HG03097 (cell line): ENCODE data around the gene EXOC3L1.

Source experiments
- ATAC-seq: cut with Tn5 transposase; IDR thresholded peaks from one replicate; pipeline ENCODE4 v1.9.1; 2021; ENCODE audit not compliant: unreplicated experiment, low FRiP score

EXOC3L1 gene

GRCh38 chr16:67216612-67217490, 26.9 kb upstream of the EXOC3L1 start:
- no peak for ATAC-seq

GRCh38 chr16:67215706-67216105, 25.8 kb upstream of the EXOC3L1 start:
- ATAC-seq = no peak

GRCh38 chr16:67213197-67214019, 23.5 kb upstream of the EXOC3L1 start:
- no peak for ATAC-seq

GRCh38 chr16:67212766-67213165, 22.8 kb upstream of the EXOC3L1 start:
- no peak for ATAC-seq

- ATAC-seq = no peak
Observed at GRCh38 chr16:67211674-67212073, 21.7 kb upstream of the EXOC3L1 start.

- no peak for ATAC-seq
Observed at GRCh38 chr16:67210069-67210937, 20.4 kb upstream of the EXOC3L1 start.

GRCh38 chr16:67209565-67209964, 19.6 kb upstream of the EXOC3L1 start:
- no peak for ATAC-seq

- no peak for ATAC-seq
Observed at GRCh38 chr16:67208154-67208896, 18.4 kb upstream of the EXOC3L1 start.

- ATAC-seq = no peak
Observed at GRCh38 chr16:67207249-67208091, 17.5 kb upstream of the EXOC3L1 start.

GRCh38 chr16:67206838-67207248, 16.9 kb upstream of the EXOC3L1 start:
- ATAC-seq = no peak

- ATAC-seq = no peak
Observed at GRCh38 chr16:67206129-67206837, 16.3 kb upstream of the EXOC3L1 start.

- ATAC-seq = no peak
Observed at GRCh38 chr16:67204076-67204475, 14.1 kb upstream of the EXOC3L1 start.

GRCh38 chr16:67202956-67203493, 13.1 kb upstream of the EXOC3L1 start:
- no peak for ATAC-seq

GRCh38 chr16:67202426-67202825, 12.5 kb upstream of the EXOC3L1 start:
- no peak for ATAC-seq

- no peak for ATAC-seq
Observed at GRCh38 chr16:67201411-67202345, 11.7 kb upstream of the EXOC3L1 start.

GRCh38 chr16:67200491-67200890, 10.6 kb upstream of the EXOC3L1 start:
- ATAC-seq = no peak

GRCh38 chr16:67199808-67200198, 9.9 kb upstream of the EXOC3L1 start:
- no peak for ATAC-seq
